GM12878 (cell line): ENCODE data around the gene RPL22.

ENCODE experiments used
- ELK1 ChIP-seq: IDR thresholded peaks from 2 replicates; pipeline ENCODE4 v1.6.1; 2012; ENCODE audit warnings: low read depth, low read length, improper control_type of control experiment
- ETV6 ChIP-seq, 2 experiments: fragments of 450-650 bp in 1 of 2; IDR thresholded peaks in 1 of 2; conservative IDR thresholded peaks in 1 of 2; 2 replicates each; pipeline ENCODE4 v1.6.1; 2014; ENCODE audit warnings: antibody characterized with exemption in 1 of 2, borderline replicate concordance in 1 of 2, low read depth in 1 of 2, mild to moderate bottlenecking in 1 of 2, moderate library complexity in 1 of 2
- EZH2 ChIP-seq: IDR thresholded peaks from 2 replicates; pipeline ENCODE4 v1.6.1; 2012; ENCODE audit warnings: low read depth, mild to moderate bottlenecking, control low read depth, inconsistent platforms, low read length, borderline replicate concordance; ENCODE audit not compliant: control insufficient read depth
- POLR2A ChIP-seq: IDR thresholded peaks from 2 replicates; pipeline ENCODE4 v1.6.1; 2011; ENCODE audit warnings: low read depth, mild to moderate bottlenecking, low read length
- ZSCAN29 ChIP-seq: fragments of 450-650 bp; IDR thresholded peaks from 2 replicates; pipeline ENCODE4 v1.6.1; 2017; ENCODE audit warnings: mild to moderate bottlenecking, moderate library complexity

- TF ChIP-seq ETV6 (conservative IDR thresholded peaks at IDR 0.05 in 1 of 2, IDR thresholded peaks at IDR 0.05 in 1 of 2; ENCODE audit: borderline replicate concordance in 1 of 2, low read depth in 1 of 2) (no peak), ZSCAN29 (no peak), POLR2A (no peak), EZH2 (no peak), ELK1 (no peak)
Observed at GRCh38 chr1:6243993-6244392, 44.6 kb upstream of the RPL22 start, which contains the start of gene HES3.
